ENCODE results near the gene NET1.
"Not testable (repeated sequence)": the region's sequence is repeated elsewhere in the genome, so short reads cannot be mapped to it uniquely, and the experiment has no call there.

The NET1 gene

GRCh38 chr10:5412277-5412941, at the start of gene NET1:
NET1 (plus strand) TSS chr10:5412557; CDS start chr10:5412693, 136 bp downstream.
- H3K4me3 ChIP-seq (ENCODE audit: low read length) = peak within 1 kb of the TSS; percentile 96
- no peak for TF ChIP-seq ZNF274 (IDR thresholded peaks at IDR 0.05; ENCODE audit: low read depth, low read length)

- TF ChIP-seq ZNF274 (IDR thresholded peaks at IDR 0.05; ENCODE audit: low read depth, low read length) = no peak
- H3K4me3 ChIP-seq (ENCODE audit: low read length) = no peak overlapping the region
Observed at GRCh38 chr10:5362873-5363272, 49.5 kb upstream of the NET1 start.

- TF ChIP-seq ZNF274 (IDR thresholded peaks at IDR 0.05; ENCODE audit: low read depth, low read length) = no peak
- H3K4me3 ChIP-seq (ENCODE audit: low read length) = no peak overlapping the region
Observed at GRCh38 chr10:5364374-5364773, 48.0 kb upstream of the NET1 start.

GRCh38 chr10:5364890-5365338, 47.4 kb upstream of the NET1 start, which contains the start of gene UCN3:
UCN3 (plus strand) TSS chr10:5364966; CDS start chr10:5373721, 8,755 bp downstream.
- H3K4me3 ChIP-seq (ENCODE audit: low read length) = no peak within 1 kb of the TSS
- no peak for TF ChIP-seq ZNF274 (IDR thresholded peaks at IDR 0.05; ENCODE audit: low read depth, low read length)

- H3K4me3 ChIP-seq (ENCODE audit: low read length) = no peak overlapping the region
- TF ChIP-seq ZNF274 (IDR thresholded peaks at IDR 0.05; ENCODE audit: low read depth, low read length) = no peak
Observed at GRCh38 chr10:5365928-5366327, 46.4 kb upstream of the NET1 start.

GRCh38 chr10:5369362-5370158, 42.8 kb upstream of the NET1 start:
- H3K4me3 ChIP-seq (ENCODE audit: low read length) = no peak overlapping the region
- no peak for TF ChIP-seq ZNF274 (IDR thresholded peaks at IDR 0.05; ENCODE audit: low read depth, low read length)

- TF ChIP-seq ZNF274 (IDR thresholded peaks at IDR 0.05; ENCODE audit: low read depth, low read length) = no peak
- H3K4me3 ChIP-seq (ENCODE audit: low read length) = no peak overlapping the region
Observed at GRCh38 chr10:5370493-5371352, 41.6 kb upstream of the NET1 start.

- H3K4me3 ChIP-seq (ENCODE audit: low read length) = no peak overlapping the region
- no peak for TF ChIP-seq ZNF274 (IDR thresholded peaks at IDR 0.05; ENCODE audit: low read depth, low read length)
Observed at GRCh38 chr10:5373307-5373706, 39.0 kb upstream of the NET1 start.

- no peak overlapping the region for H3K4me3 ChIP-seq (ENCODE audit: low read length)
- TF ChIP-seq ZNF274 (IDR thresholded peaks at IDR 0.05; ENCODE audit: low read depth, low read length) = no peak
Observed at GRCh38 chr10:5373891-5374611, 38.3 kb upstream of the NET1 start.

- TF ChIP-seq ZNF274 (IDR thresholded peaks at IDR 0.05; ENCODE audit: low read depth, low read length) = no peak
- no peak overlapping the region for H3K4me3 ChIP-seq (ENCODE audit: low read length)
Observed at GRCh38 chr10:5376450-5376849, 35.9 kb upstream of the NET1 start.

- not testable (repeated sequence) for H3K4me3 ChIP-seq (ENCODE audit: low read length)
Observed at GRCh38 chr10:5379202-5379601, 33.2 kb upstream of the NET1 start.

- H3K4me3 ChIP-seq (ENCODE audit: low read length) = not testable (repeated sequence)
Observed at GRCh38 chr10:5380395-5380794, 32.0 kb upstream of the NET1 start.

- H3K4me3 ChIP-seq (ENCODE audit: low read length) = no peak overlapping the region
- TF ChIP-seq ZNF274 (IDR thresholded peaks at IDR 0.05; ENCODE audit: low read depth, low read length) = no peak
Observed at GRCh38 chr10:5381187-5381586, 31.2 kb upstream of the NET1 start.

GRCh38 chr10:5385224-5385623, 27.1 kb upstream of the NET1 start:
- no peak for TF ChIP-seq ZNF274 (IDR thresholded peaks at IDR 0.05; ENCODE audit: low read depth, low read length)

More at GRCh38 chr10:5385224-5385623, 27.1 kb upstream of the NET1 start:
- no peak overlapping the region for H3K4me3 ChIP-seq (ENCODE audit: low read length)

All from GM08714 (cell line).